ENCODE results near the gene PTPRD.

- TF ChIP-seq CTCF (IDR thresholded peaks at IDR 0.05 in 4 of 5, conservative IDR thresholded peaks at IDR 0.05 in 1 of 5) (no peak), POLR2A (IDR thresholded peaks at IDR 0.05) (no peak)
Measured at GRCh38 chr9:10525972-10526371, 86.8 kb downstream of the PTPRD start.
